Measurements from ENCODE around the gene KNOP1. TPM values are rescaled to one million over a fixed set of nuclear protein-coding genes. Genes with fewer than 3 reads are reported as not detected.

KNOP1 gene, protein sequence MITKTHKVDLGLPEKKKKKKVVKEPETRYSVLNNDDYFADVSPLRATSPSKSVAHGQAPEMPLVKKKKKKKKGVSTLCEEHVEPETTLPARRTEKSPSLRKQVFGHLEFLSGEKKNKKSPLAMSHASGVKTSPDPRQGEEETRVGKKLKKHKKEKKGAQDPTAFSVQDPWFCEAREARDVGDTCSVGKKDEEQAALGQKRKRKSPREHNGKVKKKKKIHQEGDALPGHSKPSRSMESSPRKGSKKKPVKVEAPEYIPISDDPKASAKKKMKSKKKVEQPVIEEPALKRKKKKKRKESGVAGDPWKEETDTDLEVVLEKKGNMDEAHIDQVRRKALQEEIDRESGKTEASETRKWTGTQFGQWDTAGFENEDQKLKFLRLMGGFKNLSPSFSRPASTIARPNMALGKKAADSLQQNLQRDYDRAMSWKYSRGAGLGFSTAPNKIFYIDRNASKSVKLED
- total RNA-seq = 10 to 100 TPM in 1 of 2 donors, 1 to 10 TPM in 1; 9.5 to 11.0 TPM
- long read RNA-seq, donor 1, partial matches to known transcripts = 4 of 8 reads
- long read RNA-seq, donor 1, other reads (novel, unspliced or antisense) = 3 of 8 reads
- long read RNA-seq, donor 2, partial matches to known transcripts = 2 of 8 reads
- long read RNA-seq, donor 2, other reads (novel, unspliced or antisense) = 2 of 8 reads

DNA sequence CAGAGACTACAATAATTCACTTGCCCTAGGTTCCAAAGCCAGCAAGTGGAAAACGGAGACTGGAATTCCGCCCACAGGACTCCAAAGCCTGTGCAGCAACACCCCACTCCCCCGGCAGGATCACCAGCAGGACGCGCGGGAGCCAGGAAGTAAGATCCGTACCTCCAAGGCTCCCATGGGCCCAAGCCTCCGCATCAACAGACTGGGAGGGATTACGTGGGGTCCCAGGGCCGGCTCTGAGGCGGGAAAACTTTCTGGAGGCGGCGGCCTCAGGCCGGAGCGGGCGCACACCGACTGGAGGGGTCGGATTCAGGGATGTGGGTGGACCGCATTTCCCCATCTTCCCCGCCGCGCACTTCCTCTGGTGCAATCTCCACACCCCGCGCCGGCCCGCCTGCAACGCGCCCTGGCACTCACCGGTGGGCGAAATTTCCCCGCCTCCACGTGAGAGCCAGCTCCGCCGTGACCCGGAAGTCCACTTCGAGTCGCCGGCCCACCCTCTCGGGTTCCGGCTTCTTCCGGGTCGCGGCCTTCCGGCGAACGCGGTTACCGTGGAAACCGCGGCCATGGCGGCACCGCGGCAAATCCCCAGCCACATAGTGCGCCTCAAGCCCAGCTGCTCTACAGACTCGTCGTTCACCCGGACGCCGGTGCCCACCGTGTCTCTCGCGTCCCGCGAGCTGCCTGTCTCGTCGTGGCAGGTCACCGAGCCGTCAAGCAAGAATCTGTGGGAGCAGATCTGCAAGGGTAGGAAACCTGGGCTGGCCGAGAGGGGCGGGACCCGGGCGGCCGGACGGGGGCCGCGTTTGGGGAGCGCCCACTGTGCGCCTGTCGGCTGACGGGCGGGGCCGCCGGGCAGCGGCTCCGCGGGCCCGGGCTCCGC lies at the start of gene KNOP1, which contains the start of gene IQCK:
TSS of gene KNOP1 (minus strand) at position 487 of the 883 bp plus-strand sequence. CDS start 3,192 bp downstream, outside the sequence.
TSS of gene IQCK (plus strand) at position 531 of the 883 bp plus-strand sequence. CDS start at position 567, 36 bp downstream.
- peak; percentile 97 for DNase-seq (ENCODE audit: low spot score)
- intact Hi-C loops (cut with DNase I) = loop anchor here in 1 of 2 donors (2.0 kb wide), 1 partner anchor 165 kb away; no protein-coding TSS in a partner anchor

DNA sequence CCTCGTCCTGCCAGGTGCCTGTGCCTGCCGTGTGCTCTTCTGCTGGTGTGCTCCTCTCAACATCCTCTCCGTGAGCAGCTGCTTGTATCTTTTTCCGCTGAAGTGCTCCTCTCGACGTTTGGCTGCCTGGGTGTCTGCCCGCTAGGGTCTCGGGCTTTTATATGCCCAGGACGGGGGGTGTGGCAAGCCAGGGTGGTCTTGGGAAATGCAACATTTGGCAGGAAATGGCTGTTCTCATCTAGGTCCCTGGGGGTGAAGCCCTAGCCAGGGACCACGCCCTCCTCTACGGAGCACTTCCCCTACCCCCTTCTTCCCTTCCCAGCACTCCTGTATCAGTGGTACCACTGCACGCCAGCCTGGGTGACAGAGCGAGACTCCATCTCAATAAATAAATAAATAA lies 49.5 kb upstream of the KNOP1 start:
- no peak for DNase-seq (ENCODE audit: low spot score)
- intact Hi-C loops (cut with DNase I) = no loop called here

DNA sequence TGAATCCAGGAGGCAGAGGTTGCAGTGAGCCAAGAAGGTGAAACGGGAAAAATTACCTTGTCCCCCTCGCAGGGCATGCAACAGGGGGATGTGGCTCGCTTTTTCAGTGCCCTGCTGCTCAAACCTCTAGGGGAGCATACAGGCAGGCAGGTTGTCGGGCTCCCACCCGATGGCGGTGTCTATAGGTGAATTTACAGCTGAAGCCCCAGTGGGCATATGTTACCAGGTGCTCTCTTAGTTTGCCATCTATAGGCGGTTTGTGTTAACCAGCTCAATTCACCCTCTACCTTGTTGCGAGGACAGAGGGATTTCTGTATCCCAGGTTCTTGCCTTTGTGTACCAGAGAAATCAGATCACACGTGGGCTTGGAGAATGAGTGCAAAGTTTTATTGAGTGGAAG lies 49.0 kb upstream of the KNOP1 start:
- intact Hi-C loops (cut with DNase I) = no loop called here
- DNase-seq (ENCODE audit: low spot score) = no peak

DNA sequence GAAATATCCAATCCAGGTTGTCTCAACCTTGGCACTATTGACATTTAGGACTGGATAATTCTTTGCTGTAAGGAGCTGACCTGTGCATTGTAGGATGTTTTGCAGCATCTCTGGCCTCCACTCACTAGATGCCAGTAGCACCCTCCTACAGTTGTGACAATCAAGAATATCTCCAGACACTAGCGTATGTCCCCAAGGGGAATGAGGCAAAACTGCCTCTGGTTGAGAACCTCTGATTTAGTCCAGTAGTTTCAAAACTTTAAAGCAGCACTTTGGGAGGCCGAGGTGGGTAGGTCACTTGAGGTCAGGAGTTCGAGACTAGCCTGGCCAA lies 48.5 kb upstream of the KNOP1 start:
- DNase-seq (ENCODE audit: low spot score) = no peak
- intact Hi-C loops (cut with DNase I) = no loop called here

DNA sequence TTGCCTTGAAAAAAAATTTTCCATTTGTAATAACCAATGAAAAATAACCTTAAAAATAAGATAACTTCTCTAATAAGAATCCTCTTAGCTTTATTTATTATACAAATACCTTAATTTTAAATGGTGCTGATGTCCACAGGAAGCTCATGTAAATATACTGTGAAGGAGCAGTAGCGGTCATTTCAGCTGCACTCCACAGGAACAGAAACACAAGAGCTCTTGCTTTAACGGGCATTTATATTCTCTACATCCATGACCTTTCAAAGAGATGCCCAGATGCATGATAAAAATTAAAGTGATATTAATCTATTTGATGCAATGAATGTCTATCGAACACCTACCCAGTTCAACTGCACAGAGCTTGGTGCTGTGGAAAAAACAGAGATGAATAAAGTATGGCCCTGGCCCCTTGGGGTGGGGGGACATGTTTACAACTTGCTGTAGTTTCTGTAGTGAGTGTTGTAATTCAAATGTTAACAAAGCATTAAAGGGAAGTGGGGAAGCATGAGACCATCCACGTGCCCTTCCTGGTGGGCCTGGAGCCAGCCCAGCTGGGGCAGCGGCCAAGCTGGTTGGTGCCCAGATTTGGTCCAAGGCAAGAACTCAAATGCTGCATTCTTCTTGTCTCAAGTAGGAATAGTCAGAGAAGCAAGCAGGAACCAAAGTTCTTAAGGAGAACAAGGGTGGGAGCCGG lies 48.0 kb upstream of the KNOP1 start:
- peak; percentile 90 for DNase-seq (ENCODE audit: low spot score)
- intact Hi-C loops (cut with DNase I) = no loop called here

DNA sequence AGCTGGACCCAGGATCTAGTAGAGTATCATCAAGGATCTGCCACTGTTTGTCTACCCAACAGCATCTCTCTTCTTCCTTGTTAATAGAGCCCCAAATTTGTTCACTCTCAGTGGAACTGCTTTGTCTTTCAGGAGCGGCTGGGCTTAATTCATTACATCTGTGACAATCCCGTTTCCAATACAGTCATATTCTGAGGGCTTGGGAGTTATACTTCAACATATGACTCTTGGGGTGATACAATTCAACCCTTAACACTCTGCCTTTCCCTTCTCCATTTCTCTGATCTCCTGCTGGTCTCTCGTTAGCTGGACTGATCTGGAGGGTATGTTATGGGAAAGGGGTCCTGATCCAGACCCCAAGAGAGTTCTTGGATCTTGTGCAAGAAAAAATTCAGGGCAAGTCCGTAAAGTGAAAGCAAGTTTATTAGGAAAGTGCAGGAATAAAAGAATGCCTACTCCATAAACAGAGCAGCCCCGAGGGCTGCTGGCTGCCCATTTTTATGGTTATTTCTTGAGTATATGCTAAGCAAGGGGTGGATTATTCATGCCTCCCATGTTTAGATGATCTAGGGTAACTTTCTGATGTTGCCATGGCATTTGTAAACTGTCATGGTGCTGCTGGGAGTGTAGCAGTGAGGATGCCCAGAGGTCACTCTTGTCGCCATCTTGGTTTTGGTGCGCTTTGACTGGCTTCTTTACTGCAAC lies 42.5 kb upstream of the KNOP1 start:
- intact Hi-C loops (cut with DNase I) = no loop called here
- no peak for DNase-seq (ENCODE audit: low spot score)

DNA sequence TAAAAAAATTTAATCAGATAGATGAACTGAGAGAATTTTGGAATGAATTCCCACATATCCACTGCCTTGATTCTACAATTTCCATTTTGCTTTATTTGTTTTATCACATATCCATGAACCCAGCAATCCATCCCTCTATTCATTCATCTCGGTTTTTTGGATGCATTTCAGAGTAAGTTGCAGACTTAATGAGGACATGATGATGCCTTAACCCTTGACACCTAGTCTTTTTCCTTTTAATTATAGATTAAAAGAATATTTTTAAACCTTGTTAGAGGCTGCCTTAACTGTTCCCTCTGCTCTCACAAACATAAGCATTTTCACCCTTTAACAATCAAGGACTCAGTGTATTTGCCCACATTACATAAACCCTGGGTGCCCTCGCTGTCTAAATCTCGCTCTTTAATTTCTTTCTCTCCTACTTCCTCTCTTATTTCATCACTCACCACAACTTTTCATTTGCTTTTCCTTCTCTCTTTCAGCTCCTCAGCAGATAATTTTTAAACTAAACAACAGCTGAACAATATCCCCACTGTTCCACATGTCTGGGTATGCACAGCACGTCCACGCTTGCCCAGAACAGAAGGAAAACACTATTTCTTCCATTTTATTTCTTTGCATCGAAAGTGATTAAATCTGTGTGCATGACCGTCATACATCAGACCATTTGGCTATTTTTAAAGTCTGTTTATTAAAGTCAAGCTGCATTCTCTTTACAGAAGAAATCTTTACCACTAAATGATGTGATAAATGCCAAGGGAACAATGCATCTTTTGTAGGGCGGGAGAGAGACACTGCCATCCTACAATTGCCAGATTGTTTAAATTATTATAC lies 40.0 kb upstream of the KNOP1 start:
- intact Hi-C loops (cut with DNase I) = no loop called here
- no peak for DNase-seq (ENCODE audit: low spot score)

DNA sequence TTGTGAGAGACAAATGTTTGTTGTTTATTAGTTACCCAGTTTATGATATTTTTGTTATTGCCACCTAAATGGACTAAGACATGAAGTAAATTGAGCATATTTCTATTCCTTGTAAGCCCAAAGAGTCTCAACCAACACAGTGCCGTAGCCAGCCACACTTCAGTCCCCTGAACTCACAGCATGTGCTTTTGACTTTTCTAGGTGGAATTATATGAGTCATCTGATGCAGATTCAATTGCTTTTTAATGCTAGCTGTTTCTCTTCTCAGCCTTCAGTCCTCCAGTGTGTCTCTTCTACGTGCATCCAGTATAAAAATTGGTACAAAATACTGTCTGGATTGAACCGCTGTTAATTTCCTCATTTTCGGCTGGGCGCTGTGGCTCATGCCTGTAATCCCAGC lies 39.0 kb upstream of the KNOP1 start:
- intact Hi-C loops (cut with DNase I) = no loop called here
- DNase-seq (ENCODE audit: low spot score) = no peak

DNA sequence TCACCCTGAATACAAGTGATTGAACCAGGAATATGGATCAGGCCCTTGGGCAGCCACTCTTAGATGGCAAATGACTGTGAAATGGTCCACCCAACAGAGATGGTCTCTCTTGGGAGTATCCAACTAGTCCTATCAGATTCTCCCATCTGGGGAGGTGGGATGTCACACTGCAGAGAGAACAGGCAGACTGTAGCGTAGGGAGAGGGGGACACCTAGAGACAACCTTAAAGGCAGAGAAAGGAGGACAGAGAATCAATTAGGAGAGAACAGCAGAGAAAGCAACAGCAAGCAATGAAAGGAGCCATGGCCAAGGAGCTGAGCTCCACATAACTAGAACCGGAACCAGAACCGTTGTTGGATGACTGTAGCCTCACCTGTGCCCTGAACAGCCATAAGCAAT lies 37.2 kb upstream of the KNOP1 start:
- intact Hi-C loops (cut with DNase I) = no loop called here
- DNase-seq (ENCODE audit: low spot score) = no peak

DNA sequence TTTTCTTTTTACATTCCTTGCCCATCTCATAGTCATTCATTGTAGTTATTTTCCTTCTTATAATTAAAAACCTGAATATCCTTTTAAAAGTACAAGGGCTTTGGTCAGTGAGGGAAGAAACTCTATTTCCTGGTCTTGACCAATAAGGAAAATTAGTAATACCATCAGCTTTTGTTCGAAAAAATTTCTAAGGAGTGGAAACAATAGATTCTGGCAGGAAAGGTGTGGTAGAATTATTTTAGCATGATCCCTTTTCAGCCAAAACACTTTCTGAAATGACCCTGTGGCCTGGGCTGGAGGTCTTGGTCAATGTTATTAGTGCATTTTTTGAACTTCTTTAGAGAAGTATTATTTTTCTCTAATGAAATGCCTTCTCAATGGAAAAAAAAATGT lies 36.6 kb upstream of the KNOP1 start:
- DNase-seq (ENCODE audit: low spot score) = no peak
- intact Hi-C loops (cut with DNase I) = no loop called here

DNA sequence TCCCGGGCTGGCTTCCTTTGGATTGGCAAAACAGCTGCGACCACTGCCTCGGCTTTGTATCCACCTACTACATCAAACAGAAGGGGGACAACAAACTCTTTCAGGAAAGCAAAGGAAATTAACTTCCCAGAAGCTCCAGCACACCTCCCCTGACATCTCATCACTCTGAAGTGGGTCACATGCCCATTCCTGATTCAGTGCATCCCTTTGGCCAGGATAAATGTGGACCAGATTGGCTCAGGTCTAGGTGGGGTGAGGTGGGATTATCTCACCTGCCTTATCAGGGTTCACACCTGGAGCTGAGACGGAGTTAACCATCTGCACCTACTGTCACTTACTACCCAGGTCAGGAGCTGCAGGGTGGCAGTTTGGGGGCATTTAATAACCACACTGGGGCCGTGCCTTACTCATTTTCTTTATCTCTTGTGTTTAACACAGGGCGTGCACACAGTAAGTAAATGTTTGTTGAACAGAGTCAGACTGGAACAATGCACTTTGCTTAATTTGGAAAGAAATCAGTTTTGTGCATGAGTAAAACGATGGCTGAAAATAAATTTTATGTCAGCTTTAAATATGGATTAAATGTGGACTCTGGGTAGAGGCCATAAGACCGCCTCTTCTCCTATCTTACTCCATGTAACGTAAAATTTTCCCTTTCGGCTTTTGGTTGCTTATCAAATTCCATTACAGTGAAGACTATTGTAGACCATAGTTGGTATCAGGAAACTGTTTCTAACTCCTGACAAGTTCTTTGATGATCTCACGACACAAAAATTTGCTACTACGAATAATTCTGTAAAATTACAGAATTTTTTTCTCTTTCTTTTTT lies 36.0 kb upstream of the KNOP1 start:
- intact Hi-C loops (cut with DNase I) = no loop called here
- no peak for DNase-seq (ENCODE audit: low spot score)

DNA sequence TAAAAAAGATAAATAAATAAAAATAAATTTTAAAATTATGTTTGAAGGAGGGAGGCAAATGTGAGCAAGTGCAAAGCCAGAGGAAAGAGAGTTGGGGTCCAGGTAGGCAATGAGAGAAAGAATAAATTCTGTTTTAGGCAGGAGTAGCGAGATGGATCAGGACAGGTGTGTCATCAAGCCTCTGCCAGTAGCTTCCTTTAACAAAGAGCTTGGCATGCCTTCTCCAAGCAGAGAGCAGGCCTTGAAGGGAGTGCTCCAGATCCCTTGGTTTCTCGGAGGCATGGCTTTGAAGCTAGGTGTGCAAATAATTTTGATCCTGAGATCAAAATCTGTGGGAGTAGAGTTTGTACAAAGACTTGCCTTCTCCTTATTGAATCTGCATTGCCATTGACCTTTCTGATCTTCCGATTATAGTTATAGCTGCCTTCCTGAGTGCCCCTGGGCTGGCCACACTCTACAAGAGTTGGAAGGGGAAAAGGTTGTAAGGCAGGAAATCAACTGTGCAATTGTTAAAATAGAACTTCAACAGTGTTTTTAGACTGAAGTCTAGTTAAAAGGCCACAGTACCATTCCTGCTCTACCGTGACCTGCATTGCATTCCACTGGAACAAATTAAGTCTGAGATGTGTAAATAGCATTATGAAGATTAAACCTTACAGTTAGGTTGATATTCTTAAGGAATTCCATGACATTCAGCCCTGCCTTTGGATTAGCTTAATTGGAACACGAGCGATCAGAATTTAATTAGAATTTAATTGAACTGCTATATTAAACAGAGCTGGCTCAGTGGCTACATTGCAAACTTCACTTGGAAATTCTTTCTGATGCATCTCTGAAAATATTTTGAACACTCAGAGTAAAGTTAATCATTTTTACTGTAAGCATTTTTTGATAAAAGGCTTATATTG lies 33.7 kb upstream of the KNOP1 start:
- intact Hi-C loops (cut with DNase I) = no loop called here
- DNase-seq (ENCODE audit: low spot score) = no peak

DNA sequence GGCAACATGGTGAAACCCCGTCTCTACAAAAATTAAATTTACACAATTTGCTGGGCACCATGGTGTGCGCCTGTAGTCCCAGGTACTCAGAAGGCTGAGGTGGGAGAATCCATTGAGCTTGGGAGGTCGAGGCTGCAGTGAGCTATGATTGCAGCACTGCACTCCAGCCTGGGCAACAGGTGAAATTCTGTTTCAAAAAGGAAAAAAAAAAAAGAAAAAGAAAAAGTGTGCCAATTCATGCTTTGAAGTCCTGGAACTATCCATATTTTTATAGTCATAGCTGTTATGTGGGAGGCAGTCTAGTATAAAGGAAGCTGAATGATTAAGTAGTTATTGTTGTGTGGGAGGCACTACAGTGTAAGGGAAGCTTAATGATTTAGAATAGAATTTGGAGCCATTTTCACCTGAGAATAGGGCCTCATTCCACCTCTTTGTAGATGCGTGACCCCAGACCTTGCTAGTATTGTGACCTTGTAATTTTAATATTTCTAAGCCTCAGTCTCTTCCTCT lies 31.6 kb upstream of the KNOP1 start:
- intact Hi-C loops (cut with DNase I) = no loop called here

DNA sequence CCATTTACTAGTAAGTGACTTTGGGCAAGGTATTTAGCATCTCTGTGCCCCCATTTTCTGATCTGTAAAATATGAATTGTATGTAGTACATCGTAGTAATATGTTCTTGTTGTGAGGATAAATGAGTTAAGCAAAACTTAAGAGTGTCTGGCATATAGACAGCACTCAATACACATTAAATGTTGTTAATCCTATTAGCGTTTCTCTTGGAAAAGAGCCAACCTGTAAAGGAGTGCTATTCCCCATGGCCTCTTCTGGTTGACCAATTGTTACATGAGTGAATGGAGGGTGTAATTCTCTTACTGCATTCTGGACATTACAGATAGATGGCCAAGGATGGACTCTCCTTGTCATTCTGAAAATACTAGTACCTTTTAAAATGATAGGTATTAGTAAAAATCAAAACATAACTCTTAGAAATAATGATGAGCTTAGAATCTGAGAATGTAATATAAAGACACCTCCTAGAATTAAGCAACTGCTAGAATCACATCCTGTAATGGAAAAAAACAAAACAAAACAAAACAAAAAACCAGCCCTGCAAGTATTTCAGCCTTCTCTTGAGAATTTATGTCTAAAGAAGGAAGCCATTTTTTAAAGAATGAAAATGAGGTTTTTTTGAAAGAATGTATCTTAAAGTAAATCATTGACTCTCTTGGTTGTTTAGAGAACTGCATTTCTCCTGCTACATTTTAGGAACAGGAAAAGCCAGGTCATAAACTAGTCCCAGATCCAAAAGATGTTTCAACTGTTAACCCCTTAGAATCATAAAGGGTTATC lies 30.6 kb upstream of the KNOP1 start:
- no peak for DNase-seq (ENCODE audit: low spot score)
- intact Hi-C loops (cut with DNase I) = no loop called here

More for the DNA sequence above, 31.6 kb upstream of the KNOP1 start:
- no peak for DNase-seq (ENCODE audit: low spot score)

DNA sequence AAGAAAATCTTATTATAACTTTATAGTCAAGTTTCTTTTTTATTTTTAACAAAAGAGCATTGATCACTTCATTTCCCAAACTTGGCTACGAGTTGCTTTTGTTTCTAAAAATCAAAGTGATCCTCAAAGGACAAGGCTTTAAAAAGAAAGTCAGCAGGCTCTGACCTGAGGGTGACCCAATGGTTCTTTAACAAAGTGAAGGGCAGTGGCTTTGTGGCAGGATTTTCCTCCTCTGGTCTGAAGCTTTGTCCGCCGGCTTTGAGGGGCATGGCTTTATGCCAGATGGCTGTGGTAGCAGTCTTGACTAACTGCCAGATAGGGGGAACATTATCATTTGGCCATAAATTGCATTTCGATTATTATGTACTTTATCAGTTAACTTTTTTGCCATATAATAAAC lies 28.5 kb upstream of the KNOP1 start:
- intact Hi-C loops (cut with DNase I) = no loop called here
- no peak for DNase-seq (ENCODE audit: low spot score)
